Activated naive CD4-positive, alpha-beta T cell treated with anti-CD3 and anti-CD28 coated beads, Interleukin-2, amount 50 U/mL, for 24 hours (primary cell): ENCODE measurements around the gene SLC8A1.

Experiments
- H3K27ac Mint-ChIP-seq: one replicate; pipeline ENCODE4 v1.8.0; 2021; ENCODE audit warnings: mild to moderate bottlenecking, mixed read lengths
- H3K27me3 Mint-ChIP-seq: one replicate; pipeline ENCODE4 v1.8.0; 2021; ENCODE audit warnings: mixed read lengths
- H3K36me3 Mint-ChIP-seq: one replicate; pipeline ENCODE4 v1.8.0; 2021; ENCODE audit warnings: mixed read lengths
- H3K4me1 Mint-ChIP-seq: one replicate; pipeline ENCODE4 v1.8.0; 2021; ENCODE audit warnings: mixed read lengths
- H3K4me3 Mint-ChIP-seq: one replicate; pipeline ENCODE4 v1.8.0; 2021; ENCODE audit warnings: mild to moderate bottlenecking, mixed read lengths
- H3K9me3 Mint-ChIP-seq: one replicate; pipeline ENCODE4 v1.8.0; 2021; ENCODE audit warnings: mixed read lengths

Gene SLC8A1

DNA sequence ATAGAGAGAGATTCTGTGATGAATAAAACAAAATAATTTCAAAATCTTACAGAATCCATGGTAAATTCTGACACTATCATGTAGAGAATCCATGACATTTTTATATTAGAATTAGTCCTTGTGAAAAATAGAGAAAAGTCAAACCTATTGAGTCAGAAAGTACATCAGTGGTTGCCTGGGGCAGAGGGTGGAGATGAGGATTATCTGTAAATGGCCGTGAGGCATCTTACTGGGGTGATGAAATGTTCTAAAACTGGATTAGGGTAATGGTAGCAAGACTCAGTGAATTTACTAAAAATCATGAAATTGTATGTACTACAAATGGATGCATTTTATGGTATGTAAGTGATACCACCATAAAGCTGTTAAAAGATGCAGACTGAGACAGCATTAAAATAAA is 323.1 kb downstream of the SLC8A1 start:
- no peaks in the 10 kb centered on the region for H3K36me3 Mint-ChIP-seq

DNA sequence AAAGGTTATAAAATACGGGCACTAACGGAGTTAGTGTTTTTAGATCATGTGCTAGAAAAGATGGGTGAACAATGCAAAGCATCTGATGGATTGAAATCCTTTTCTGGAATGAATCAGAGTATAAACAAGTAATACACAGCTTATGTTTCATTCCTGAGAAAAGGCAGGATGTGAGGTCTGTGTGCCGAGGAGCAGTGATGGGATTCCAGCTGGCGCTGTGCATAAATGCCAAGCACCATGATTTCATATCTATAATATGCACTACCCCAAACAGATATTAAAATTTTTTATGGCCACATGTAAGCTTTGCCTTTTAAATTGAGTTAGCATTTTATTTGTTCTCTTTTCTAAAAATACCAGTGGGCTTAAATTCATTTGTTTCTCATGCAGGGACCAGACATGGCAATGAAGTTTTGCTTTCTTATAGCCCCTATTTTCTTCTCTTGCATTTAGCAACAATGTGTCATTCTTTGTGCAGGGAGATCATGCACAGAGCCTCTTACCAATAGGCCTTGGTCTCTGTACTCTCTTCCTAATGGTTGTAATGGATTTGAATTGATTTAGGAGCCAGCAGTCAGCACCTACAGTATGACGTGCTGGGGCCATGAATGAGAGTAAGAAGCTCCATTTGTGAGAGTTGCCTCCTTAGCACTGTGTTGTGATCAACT is 323.9 kb downstream of the SLC8A1 start:
- peaks cover 1% of the 10 kb centered on the region for H3K27me3 Mint-ChIP-seq
- no peaks in the 10 kb centered on the region for H3K9me3 Mint-ChIP-seq
- no peaks in the 10 kb centered on the region for H3K4me1 Mint-ChIP-seq
- no peaks in the 10 kb centered on the region for H3K36me3 Mint-ChIP-seq
- H3K27ac Mint-ChIP-seq = no peak overlapping the region
- no peak overlapping the region for H3K4me3 Mint-ChIP-seq

More for the DNA sequence above, 323.1 kb downstream of the SLC8A1 start:
- H3K27ac Mint-ChIP-seq = no peak overlapping the region
- no peak overlapping the region for H3K4me3 Mint-ChIP-seq
- peaks cover 1% of the 10 kb centered on the region for H3K27me3 Mint-ChIP-seq
- no peaks in the 10 kb centered on the region for H3K4me1 Mint-ChIP-seq
- no peaks in the 10 kb centered on the region for H3K9me3 Mint-ChIP-seq

DNA sequence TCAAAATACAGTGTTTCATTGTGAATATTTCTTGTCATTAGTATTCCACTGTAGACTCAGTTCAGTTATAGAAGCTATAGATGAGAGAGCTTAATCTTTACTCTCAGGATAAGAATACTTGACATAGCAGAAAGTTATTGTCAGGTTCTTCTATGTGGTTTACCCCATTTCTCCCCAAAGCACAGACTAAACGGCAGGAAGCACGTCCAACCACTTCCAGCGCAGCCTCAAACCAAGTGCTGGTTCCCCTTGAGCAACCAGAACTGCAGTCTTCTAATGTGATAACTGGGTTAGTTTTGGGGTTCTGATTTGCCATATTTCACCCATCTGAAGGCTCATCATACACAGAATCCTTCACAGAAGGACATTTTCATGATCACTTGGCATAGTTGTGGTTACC is 324.7 kb downstream of the SLC8A1 start:
- Mint-ChIP-seq H3K27me3 (peaks cover 1% of the 10 kb centered on the region), H3K27ac (no peak overlapping the region), H3K4me3 (no peak overlapping the region), H3K36me3 (no peaks in the 10 kb centered on the region), H3K9me3 (no peaks in the 10 kb centered on the region), H3K4me1 (no peaks in the 10 kb centered on the region)

DNA sequence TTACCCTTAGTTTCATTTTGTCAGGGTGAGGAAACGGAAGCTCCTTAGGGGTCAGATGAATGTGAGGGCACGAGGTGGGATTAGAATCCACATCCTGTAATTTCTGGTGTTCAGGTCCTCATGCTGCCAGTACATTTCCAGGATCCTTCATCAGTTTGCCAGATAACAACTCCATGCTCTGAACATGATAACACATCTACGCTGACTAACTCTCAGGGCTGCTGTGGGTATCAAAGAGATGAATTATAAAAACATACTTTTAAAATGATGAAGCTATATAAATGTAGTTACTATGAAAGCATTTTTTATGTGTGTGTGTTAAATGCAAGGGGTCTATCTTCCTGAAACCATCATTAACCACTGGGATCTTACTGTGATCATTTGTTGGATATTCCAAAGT is 325.9 kb downstream of the SLC8A1 start:
- Mint-ChIP-seq H3K27me3 (peaks cover 1% of the 10 kb centered on the region), H3K27ac (no peak overlapping the region), H3K4me1 (no peaks in the 10 kb centered on the region), H3K9me3 (no peaks in the 10 kb centered on the region), H3K4me3 (no peak overlapping the region), H3K36me3 (no peaks in the 10 kb centered on the region)

DNA sequence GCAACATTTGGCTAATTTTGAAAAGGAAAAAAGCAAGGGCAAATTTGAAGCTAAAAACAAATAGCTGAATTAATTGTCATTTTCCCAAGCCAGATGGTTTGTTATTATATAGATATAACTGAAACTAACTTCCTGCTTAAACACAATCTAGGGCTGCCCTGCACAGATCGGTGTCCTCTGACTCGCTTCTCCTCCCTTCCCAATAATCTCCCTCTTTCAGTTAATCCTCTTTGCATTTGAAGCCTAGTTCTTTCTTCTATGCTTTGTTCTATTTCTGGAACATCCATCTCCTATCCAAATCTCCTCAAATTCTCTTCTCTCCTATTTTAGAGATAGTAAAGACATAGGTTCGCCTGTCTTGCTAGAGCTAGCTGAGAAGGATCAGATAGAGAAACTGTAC is 328.1 kb downstream of the SLC8A1 start:
- no peak overlapping the region for H3K27ac Mint-ChIP-seq
- no peaks in the 10 kb centered on the region for H3K36me3 Mint-ChIP-seq
- no peak overlapping the region for H3K4me3 Mint-ChIP-seq
- no peaks in the 10 kb centered on the region for H3K9me3 Mint-ChIP-seq
- H3K4me1 Mint-ChIP-seq = no peaks in the 10 kb centered on the region
- H3K27me3 Mint-ChIP-seq = peaks cover 1% of the 10 kb centered on the region

DNA sequence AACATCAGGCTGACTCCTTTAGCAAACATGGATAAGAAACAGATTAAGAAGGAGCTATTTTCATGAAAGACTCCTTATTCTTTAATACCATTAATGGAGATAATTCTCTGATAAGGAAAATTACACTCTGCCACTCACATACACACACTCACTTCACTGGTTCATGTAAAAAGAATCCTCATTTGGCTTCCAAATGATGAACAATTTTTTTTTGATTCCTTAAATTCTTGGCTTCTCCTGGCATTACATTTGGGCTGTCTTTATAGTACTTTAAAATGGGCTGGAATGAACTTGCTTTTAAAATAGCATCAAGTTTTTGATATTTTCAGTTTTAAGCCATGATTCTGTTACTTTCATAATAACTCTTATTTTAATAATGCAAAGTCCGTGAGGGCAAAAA is 328.6 kb downstream of the SLC8A1 start:
- no peaks in the 10 kb centered on the region for H3K36me3 Mint-ChIP-seq
- peaks cover 1% of the 10 kb centered on the region for H3K27me3 Mint-ChIP-seq

DNA sequence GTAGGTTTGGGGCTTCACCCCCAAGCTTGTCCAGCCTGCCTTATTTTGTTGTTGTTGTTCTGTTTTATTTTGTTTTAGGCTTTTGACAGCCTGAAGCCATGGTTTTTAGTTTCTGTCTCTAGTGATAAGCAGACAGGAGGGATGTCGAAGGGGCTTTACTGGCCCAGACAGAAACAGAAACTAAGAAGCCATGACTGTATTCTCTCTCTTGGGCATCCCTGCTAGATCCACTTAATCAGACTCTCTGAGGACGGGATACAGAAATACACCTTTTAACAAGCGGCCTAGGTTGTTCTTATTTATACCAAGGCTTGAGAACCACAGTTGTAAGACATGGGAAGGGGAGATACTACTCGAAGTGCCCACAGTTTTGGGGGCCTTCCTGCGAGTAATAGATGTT is 330.9 kb downstream of the SLC8A1 start:
- Mint-ChIP-seq H3K27ac (no peak overlapping the region), H3K4me1 (no peaks in the 10 kb centered on the region)

More for the DNA sequence above, 328.6 kb downstream of the SLC8A1 start:
- no peaks in the 10 kb centered on the region for H3K9me3 Mint-ChIP-seq
- no peak overlapping the region for H3K4me3 Mint-ChIP-seq
- H3K4me1 Mint-ChIP-seq = no peaks in the 10 kb centered on the region
- no peak overlapping the region for H3K27ac Mint-ChIP-seq

DNA sequence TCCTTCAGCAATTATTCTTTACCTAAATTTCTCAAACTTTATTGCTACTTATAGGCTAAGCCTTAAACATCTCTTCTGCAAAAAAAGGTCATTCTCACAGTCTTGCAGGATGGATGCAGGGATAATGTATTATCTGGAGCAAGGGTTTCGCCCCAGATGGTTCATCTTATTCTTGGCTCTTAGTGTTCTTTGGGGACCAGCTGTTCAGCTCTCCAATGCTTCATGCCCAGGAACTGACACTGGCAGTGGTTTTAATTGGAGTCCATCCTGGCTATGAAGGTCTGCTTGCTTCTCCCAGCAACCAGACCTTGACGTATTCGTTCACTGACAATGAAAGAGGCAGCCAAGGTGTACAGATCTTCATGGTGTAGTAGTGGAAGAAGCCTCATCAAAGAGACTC is 331.9 kb downstream of the SLC8A1 start:
- Mint-ChIP-seq H3K27me3 (peaks cover under 1% of the 10 kb centered on the region), H3K4me3 (no peak overlapping the region), H3K36me3 (no peaks in the 10 kb centered on the region), H3K27ac (no peak overlapping the region), H3K9me3 (no peaks in the 10 kb centered on the region), H3K4me1 (no peaks in the 10 kb centered on the region)

More for the DNA sequence above, 330.9 kb downstream of the SLC8A1 start:
- no peaks in the 10 kb centered on the region for H3K9me3 Mint-ChIP-seq
- H3K27me3 Mint-ChIP-seq = peaks cover 1% of the 10 kb centered on the region
- no peaks in the 10 kb centered on the region for H3K36me3 Mint-ChIP-seq
- H3K4me3 Mint-ChIP-seq = no peak overlapping the region

DNA sequence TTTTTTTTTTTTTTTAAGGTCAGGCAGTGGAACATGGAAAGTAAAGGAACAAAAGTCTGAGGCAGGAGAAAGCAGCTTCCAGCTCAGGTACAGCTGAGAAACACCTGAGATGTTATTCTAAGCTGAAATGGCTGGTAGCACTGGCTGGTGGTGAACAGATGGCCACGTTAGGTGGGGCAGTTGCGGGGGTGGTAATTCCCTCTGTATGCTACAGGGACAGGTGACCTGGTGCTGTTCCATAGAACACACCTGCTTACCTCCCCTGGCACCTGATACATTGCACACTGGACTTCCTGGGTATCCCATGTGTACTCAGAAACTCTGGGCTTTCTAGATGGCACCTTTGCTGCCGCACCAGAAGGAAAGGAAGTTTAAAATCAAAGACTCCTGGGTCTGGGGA is 333.3 kb downstream of the SLC8A1 start:
- Mint-ChIP-seq H3K4me1 (no peaks in the 10 kb centered on the region), H3K36me3 (no peaks in the 10 kb centered on the region), H3K4me3 (no peak overlapping the region), H3K9me3 (no peaks in the 10 kb centered on the region), H3K27me3 (no peaks in the 10 kb centered on the region), H3K27ac (no peak overlapping the region)

DNA sequence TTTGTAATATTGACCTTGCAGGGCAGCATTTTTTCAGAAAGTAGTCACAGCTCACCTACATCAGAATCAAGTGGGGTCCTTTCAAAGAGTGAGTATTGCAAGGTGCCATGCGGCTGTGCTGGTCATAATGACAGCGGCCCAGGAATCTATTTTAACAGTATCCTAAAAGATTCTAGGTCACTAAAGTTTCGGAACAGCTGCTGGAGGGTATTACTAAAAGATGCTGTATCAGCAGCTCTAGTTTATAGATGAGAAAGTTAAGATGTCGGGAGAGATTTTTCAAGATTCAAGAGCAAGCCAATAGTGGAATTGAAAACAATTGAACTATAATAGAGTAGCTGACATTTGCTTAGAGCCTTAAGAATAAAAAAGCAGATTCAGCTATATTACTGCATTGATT is 336.0 kb downstream of the SLC8A1 start:
- no peaks in the 10 kb centered on the region for H3K9me3 Mint-ChIP-seq
- H3K4me1 Mint-ChIP-seq = no peaks in the 10 kb centered on the region
- no peaks in the 10 kb centered on the region for H3K27me3 Mint-ChIP-seq
- H3K36me3 Mint-ChIP-seq = no peaks in the 10 kb centered on the region
- no peak overlapping the region for H3K27ac Mint-ChIP-seq
- no peak overlapping the region for H3K4me3 Mint-ChIP-seq

DNA sequence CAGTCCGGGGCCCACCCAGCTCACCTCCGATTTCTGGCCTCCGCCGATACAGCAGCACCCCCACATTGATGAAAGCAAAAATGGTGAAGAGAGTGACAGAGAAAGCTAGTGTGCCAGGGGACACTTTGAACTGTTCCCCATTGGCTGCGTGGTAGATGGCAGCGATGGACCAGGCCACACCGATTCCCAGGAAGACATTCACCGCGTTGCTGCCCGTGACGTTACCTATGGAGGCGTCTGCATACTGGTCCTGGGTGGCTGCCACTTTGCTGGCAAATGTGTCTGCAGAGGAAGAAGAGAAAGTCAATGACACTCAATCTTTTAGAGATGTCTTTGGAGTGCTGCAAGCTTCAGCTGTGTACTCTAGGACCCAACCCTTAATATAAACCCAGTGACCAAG is 336.5 kb downstream of the SLC8A1 start:
- no peak overlapping the region for H3K4me3 Mint-ChIP-seq
- H3K9me3 Mint-ChIP-seq = no peaks in the 10 kb centered on the region
- no peaks in the 10 kb centered on the region for H3K4me1 Mint-ChIP-seq
- H3K36me3 Mint-ChIP-seq = no peaks in the 10 kb centered on the region
- no peaks in the 10 kb centered on the region for H3K27me3 Mint-ChIP-seq
- H3K27ac Mint-ChIP-seq = no peak overlapping the region

DNA sequence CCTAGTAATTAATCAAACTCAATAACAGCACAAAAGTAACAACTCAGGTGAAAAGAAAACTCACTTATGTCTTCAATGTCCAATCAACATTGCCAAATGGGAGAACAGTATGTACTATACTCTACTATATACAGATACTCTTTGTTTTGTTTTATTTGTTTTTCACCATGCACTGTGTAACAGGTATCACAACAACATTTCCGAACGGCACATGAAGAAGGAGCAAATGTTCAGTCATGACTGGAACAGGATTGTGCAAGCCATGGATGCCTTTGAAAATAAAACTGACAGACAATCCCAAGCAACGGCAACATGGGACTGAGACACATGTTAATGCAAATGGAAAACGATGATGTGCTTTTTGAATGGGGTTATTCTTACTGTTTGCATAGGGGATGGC is 337.9 kb downstream of the SLC8A1 start:
- Mint-ChIP-seq H3K27ac (no peak overlapping the region), H3K4me3 (no peak overlapping the region), H3K9me3 (no peaks in the 10 kb centered on the region), H3K36me3 (no peaks in the 10 kb centered on the region), H3K4me1 (no peaks in the 10 kb centered on the region), H3K27me3 (no peaks in the 10 kb centered on the region)

DNA sequence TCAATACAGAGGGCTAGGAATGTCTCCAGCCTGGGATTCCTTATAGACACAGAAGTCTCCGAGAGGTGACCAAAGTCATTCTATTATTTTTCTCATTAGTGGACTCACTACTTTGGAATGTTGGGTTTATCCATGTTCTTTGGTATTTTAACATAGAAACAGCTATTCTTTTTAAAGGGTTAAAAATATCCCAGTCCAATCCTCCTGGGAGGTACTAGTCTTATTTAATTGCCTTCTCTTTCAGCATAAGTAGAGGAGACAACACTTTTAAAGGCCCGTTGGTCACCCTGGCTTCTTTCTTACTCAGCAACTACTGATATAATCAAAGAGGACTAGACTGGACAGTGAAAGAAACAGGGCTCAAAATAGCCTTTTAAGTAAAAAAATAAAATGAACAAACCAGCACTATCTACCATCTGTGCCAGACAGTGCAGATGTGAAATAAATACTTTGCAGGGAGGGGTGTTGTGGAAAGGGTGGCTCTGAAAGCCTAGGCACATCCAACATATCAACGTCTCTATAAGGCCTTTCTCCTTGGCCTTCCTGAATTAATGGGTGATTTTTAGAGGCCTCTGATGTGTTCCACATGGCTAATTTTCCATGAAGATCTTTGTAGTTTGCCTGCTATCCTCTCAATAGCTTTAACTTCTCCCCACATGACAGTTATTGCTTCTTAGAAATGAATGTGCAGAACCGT is 338.5 kb downstream of the SLC8A1 start:
- Mint-ChIP-seq H3K9me3 (no peaks in the 10 kb centered on the region), H3K36me3 (no peaks in the 10 kb centered on the region), H3K4me3 (no peak overlapping the region), H3K4me1 (no peaks in the 10 kb centered on the region), H3K27me3 (peaks cover 2% of the 10 kb centered on the region), H3K27ac (no peak overlapping the region)

DNA sequence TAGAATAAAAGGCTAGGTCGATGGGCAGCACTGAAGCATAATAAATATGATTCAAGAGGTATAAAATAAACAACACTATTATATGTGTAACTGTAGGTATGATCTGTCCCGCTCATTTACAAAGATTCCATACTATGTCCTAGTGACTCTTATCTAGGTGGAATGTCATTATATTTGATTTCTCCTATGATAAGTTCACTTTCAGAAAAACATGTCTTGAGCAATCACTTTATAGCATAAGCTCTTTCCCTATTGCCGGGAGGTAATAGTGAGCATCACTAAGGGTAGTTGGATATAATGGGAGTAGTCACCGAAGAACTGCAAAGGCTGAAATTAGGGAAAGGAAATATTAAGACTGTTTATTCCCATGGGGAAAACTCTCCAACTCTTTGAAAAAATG is 342.5 kb downstream of the SLC8A1 start:
- Mint-ChIP-seq H3K27me3 (peaks cover 2% of the 10 kb centered on the region), H3K27ac (no peak overlapping the region)

DNA sequence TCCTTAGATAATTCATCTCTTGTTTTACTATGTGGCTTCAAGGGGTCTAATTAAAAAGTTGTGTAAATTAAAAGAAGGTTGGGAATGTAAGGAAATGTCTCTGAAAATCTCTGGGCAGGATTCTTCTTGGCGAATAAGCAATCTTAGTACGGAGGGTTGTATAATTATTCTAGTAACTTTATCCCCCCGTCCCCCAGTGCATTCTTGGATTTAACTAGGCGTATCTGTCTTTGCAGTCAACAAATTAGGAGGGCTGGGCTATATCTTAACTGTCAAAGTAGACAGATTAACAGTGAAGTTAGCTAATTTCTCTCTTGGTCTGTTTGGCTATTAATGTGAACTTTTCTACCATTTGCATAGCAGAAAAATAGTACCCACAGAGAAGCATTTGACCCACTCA is 343.0 kb downstream of the SLC8A1 start:
- H3K36me3 Mint-ChIP-seq = no peaks in the 10 kb centered on the region
- no peak overlapping the region for H3K27ac Mint-ChIP-seq
- no peak overlapping the region for H3K4me3 Mint-ChIP-seq
- peaks cover 2% of the 10 kb centered on the region for H3K27me3 Mint-ChIP-seq
- no peaks in the 10 kb centered on the region for H3K4me1 Mint-ChIP-seq
- no peaks in the 10 kb centered on the region for H3K9me3 Mint-ChIP-seq

More for the DNA sequence above, 342.5 kb downstream of the SLC8A1 start:
- Mint-ChIP-seq H3K9me3 (no peaks in the 10 kb centered on the region), H3K36me3 (no peaks in the 10 kb centered on the region), H3K4me3 (no peak overlapping the region), H3K4me1 (no peaks in the 10 kb centered on the region)

DNA sequence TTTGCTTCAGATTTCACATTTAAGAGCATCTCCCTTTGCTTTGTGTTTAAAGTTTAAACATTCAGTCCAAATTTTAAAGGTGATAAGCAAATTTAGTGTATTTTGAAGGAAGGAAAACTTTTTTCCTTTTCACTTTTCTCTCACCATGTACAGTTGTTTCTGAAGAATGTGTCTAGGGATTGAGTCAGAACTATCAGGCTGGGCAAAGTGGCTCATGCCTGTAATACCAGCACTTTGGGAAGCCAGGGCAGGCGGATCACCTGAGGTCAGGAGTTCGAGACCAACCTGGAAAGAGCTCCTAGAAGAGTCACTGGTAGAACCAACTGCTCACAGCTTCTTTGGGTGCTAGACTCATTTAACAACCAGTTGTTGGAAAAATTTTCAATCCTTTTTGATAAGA is 345.8 kb downstream of the SLC8A1 start:
- Mint-ChIP-seq H3K36me3 (no peaks in the 10 kb centered on the region), H3K9me3 (no peaks in the 10 kb centered on the region), H3K4me1 (no peaks in the 10 kb centered on the region), H3K27ac (no peak overlapping the region), H3K27me3 (peaks cover 2% of the 10 kb centered on the region), H3K4me3 (no peak overlapping the region)

DNA sequence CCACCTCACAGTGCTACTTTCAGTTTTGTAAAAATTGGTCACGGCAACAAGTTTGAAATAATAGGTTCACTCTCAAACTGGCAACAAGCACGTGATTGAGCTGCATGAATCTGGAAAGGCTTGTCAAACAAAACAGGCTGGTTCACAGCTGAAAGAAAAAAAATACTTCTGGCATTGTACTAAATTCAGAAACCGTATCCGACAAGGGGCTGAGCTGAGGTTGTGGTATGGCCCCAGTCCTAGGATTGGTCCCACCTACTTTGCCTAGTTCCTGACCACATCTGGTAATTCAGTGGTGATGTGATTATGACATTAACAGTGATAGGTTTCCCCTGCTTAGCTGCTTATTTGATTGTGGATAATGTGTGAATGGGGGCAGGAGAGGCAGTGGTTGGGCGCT is 346.3 kb downstream of the SLC8A1 start:
- Mint-ChIP-seq H3K27me3 (peaks cover 2% of the 10 kb centered on the region), H3K9me3 (no peaks in the 10 kb centered on the region), H3K4me3 (no peak overlapping the region), H3K27ac (no peak overlapping the region), H3K36me3 (no peaks in the 10 kb centered on the region), H3K4me1 (no peaks in the 10 kb centered on the region)
